Duodenal mucosa (tissue), 2 donors: ENCODE results near the gene GMPS.
A peak's percentile ranks its signal among the peaks of the same experiment; 100 is the strongest.

ENCODE experiments used
- H3K27ac ChIP-seq: one replicate; pipeline ENCODE4 v1.7.0; 2013; ENCODE audit warnings: low read depth, low read length
- H3K27me3 ChIP-seq, 2 donors: one replicate each; pipeline ENCODE4 v1.7.0; 2013; ENCODE audit warnings: low read length in 2 of 2, control low read depth in 1 of 2; ENCODE audit not compliant: insufficient read depth in 2 of 2, control insufficient read depth in 1 of 2
- H3K36me3 ChIP-seq, 2 donors: one replicate each; pipeline ENCODE4 v1.7.0; 2013; ENCODE audit warnings: low read length in 2 of 2, control low read depth in 1 of 2; ENCODE audit not compliant: insufficient read depth in 2 of 2, control insufficient read depth in 1 of 2
- H3K4me1 ChIP-seq, 2 donors: one replicate each; pipeline ENCODE4 v1.7.0; 2013; ENCODE audit warnings: low read length in 2 of 2, control low read depth in 1 of 2; ENCODE audit not compliant: insufficient read depth in 2 of 2, control insufficient read depth in 1 of 2
- H3K4me3 ChIP-seq, 2 donors: one replicate each; pipeline ENCODE4 v1.7.0; 2013; ENCODE audit warnings: low read length in 2 of 2, low read depth in 1 of 2
- H3K9ac ChIP-seq, 2 donors: one replicate each; pipeline ENCODE4 v1.7.0; 2013; ENCODE audit warnings: low read length in 2 of 2, low read depth in 1 of 2
- H3K9me3 ChIP-seq, 2 donors: one replicate each; pipeline ENCODE4 v1.7.0; 2013; ENCODE audit warnings: low read length in 2 of 2, control low read depth in 1 of 2; ENCODE audit not compliant: control insufficient read depth in 1 of 2

The GMPS gene

DNA sequence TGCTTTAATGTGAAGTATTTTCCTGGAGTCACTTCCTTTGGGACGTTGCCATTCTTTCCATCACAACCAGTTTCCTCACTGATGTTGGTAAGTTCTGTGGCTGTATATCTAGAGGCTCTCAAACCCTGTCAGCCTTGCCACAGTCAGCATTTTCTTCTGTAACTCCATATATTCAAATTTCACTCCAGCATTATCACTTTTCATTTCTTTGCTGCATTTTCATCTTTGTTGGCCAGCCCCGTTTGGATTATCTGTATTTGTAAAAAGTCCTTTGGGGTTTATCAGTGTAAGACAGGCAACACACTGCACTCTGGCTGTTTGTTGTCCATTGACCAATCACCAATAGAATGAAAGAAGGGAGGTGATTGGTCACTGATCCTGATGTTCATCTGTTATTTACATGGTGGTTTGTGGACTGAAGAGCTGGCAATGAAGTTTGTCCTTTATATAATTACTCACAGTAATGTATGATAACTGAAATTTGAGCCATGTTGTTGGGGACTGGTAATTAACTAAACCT is 20.3 kb downstream of the GMPS start:
- Histone ChIP-seq H3K9me3 (no peaks in the 10 kb centered on the region), H3K9ac (no peak overlapping the region), H3K27ac (no peak overlapping the region), H3K36me3 (peaks cover 0 to 13% of the 10 kb centered on the region in 2 donors), H3K27me3 (no peaks in the 10 kb centered on the region), H3K4me3 (peak overlapping the region in 1 of 2 donors; percentile 35), H3K4me1 (peaks cover 8 to 15% of the 10 kb centered on the region in 2 donors)

DNA sequence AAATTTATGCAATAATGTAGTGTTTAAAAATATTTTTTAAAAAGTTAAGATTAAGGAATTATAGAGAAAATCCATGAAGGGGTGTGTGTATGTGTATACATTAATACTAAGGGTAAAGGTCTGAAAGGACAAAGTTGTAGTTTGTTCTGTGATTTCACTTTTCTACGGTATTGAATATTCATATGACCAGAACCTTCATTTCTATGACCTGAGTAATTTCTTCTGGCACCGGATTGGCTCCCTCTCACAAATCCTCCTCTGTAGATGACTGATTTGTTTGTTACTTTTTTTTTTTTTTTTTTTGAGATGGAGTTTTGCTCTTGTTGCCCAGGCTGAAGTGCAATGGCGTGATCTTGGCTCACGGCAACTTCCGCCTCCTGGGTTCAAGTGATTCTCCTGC is 20.9 kb downstream of the GMPS start:
- H3K9me3 ChIP-seq = no peaks in the 10 kb centered on the region
- no peak overlapping the region for H3K9ac ChIP-seq
- peaks cover 0 to 13% of the 10 kb centered on the region in 2 donors for H3K36me3 ChIP-seq
- no peak overlapping the region for H3K27ac ChIP-seq
- peaks cover 8 to 15% of the 10 kb centered on the region in 2 donors for H3K4me1 ChIP-seq
- H3K4me3 ChIP-seq = no peak overlapping the region
- H3K27me3 ChIP-seq = no peaks in the 10 kb centered on the region

- Histone ChIP-seq H3K27ac (no peak overlapping the region), H3K27me3 (no peaks in the 10 kb centered on the region), H3K4me3 (no peak overlapping the region), H3K9ac (no peak overlapping the region), H3K36me3 (peaks cover 4 to 40% of the 10 kb centered on the region in 2 donors), H3K9me3 (no peaks in the 10 kb centered on the region), H3K4me1 (peaks cover 6% of the 10 kb centered on the region in 2 donors)
Observed at GRCh38 chr3:155895379-155895900, 25.0 kb downstream of the GMPS start.

GRCh38 chr3:155906900-155907299 is 36.5 kb downstream of the GMPS start:
- Histone ChIP-seq H3K27me3 (no peaks in the 10 kb centered on the region), H3K4me3 (no peak overlapping the region), H3K9me3 (no peaks in the 10 kb centered on the region), H3K36me3 (peaks cover 15 to 22% of the 10 kb centered on the region in 2 donors), H3K9ac (no peak overlapping the region), H3K4me1 (no peaks in the 10 kb centered on the region), H3K27ac (no peak overlapping the region)

DNA sequence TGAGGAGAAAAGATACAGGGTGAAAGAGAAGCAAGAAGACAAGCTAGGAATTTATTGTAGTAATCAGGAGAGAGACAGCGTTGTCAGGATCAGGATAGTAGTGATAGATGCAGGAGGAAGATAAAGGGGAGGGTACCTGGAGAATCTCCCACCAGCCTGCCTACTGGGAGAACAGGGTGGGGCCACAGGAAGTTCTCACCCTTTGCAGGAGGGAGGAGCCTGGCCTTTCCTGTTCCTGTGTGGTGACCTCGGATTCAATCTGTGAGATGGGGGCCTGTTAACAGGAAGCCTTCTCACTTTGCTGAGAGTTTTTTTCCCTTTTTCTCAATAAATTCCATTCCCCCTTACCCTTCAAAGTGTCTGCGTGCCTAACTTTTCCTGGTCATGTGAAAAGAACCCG is 37.6 kb downstream of the GMPS start:
- Histone ChIP-seq H3K4me3 (no peak overlapping the region), H3K27ac (no peak overlapping the region), H3K9me3 (no peaks in the 10 kb centered on the region), H3K36me3 (peaks cover 11 to 25% of the 10 kb centered on the region in 2 donors), H3K9ac (no peak overlapping the region), H3K4me1 (no peaks in the 10 kb centered on the region), H3K27me3 (no peaks in the 10 kb centered on the region)

GRCh38 chr3:155908605-155909004 is 38.2 kb downstream of the GMPS start:
- H3K4me3 ChIP-seq = no peak overlapping the region
- H3K9ac ChIP-seq = no peak overlapping the region
- H3K27ac ChIP-seq = no peak overlapping the region
- no peaks in the 10 kb centered on the region for H3K27me3 ChIP-seq
- H3K4me1 ChIP-seq = no peaks in the 10 kb centered on the region
- H3K9me3 ChIP-seq = no peaks in the 10 kb centered on the region
- H3K36me3 ChIP-seq = peaks cover 11 to 21% of the 10 kb centered on the region in 2 donors

- Histone ChIP-seq H3K36me3 (peaks cover 13 to 35% of the 10 kb centered on the region in 2 donors), H3K27me3 (no peaks in the 10 kb centered on the region), H3K27ac (no peak overlapping the region), H3K4me3 (no peak overlapping the region), H3K9me3 (no peaks in the 10 kb centered on the region), H3K9ac (no peak overlapping the region), H3K4me1 (no peaks in the 10 kb centered on the region)
Observed at GRCh38 chr3:155912090-155912489, 41.6 kb downstream of the GMPS start.

DNA sequence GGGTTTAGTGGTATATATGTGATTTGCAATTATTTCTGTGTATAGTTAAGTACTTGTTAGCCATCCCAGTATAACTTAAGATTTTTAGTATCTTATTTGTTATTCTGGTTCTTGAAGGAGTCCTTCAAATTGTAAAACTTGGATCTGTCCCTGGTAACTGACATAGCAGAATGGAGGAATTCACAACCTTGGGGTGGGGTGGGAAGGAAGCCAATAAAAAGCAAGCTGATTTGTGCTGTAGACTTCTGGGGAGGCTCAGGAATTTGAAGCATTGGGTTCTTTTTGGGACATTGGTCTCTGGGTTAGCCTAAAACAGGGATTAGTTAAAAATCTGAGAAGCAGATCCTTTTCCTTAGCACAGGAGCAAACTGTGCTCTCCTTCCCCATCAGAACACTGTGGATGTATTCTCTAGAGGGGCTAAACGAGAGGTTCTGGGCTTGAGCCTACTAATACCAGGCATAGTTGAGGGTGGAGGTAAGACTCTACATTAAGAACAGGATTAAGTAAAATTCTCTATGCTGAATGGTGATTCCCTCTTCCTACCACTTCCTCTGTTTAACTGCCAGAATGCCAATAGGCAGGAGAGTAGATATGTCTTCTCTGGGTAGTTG is 42.2 kb downstream of the GMPS start:
- Histone ChIP-seq H3K36me3 (peaks cover 13 to 41% of the 10 kb centered on the region in 2 donors), H3K9ac (no peak overlapping the region), H3K4me1 (no peaks in the 10 kb centered on the region), H3K27me3 (no peaks in the 10 kb centered on the region), H3K4me3 (no peak overlapping the region), H3K9me3 (no peaks in the 10 kb centered on the region), H3K27ac (no peak overlapping the region)

DNA sequence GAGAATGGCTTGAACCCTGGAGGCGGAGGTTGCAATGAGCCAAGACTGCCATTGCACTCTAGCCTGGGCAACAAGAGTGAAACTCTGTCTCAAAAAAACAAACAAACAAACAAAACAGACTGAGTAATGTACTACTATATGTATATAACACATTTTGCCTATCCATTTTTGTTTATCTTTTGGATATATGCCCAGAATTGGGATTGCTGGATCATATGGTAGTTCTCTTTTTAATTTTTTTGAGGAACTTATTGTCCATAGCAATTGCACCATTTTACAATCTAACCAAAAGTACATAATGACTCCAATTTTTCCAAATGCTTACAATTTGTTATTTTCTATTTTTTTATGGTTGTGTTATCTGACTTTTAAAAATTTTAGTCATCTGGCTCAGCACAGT is 47.3 kb downstream of the GMPS start:
- no peaks in the 10 kb centered on the region for H3K27me3 ChIP-seq
- H3K4me3 ChIP-seq = no peak overlapping the region
- no peak overlapping the region for H3K9ac ChIP-seq
- H3K36me3 ChIP-seq = peaks cover 8 to 39% of the 10 kb centered on the region in 2 donors
- H3K4me1 ChIP-seq = no peaks in the 10 kb centered on the region
- no peak overlapping the region for H3K27ac ChIP-seq
- no peaks in the 10 kb centered on the region for H3K9me3 ChIP-seq

GRCh38 chr3:155919728-155920127 is 49.3 kb downstream of the GMPS start:
- no peaks in the 10 kb centered on the region for H3K4me1 ChIP-seq
- no peak overlapping the region for H3K4me3 ChIP-seq
- H3K27ac ChIP-seq = no peak overlapping the region
- H3K9ac ChIP-seq = no peak overlapping the region
- no peaks in the 10 kb centered on the region for H3K9me3 ChIP-seq
- no peaks in the 10 kb centered on the region for H3K27me3 ChIP-seq
- peaks cover 8 to 40% of the 10 kb centered on the region in 2 donors for H3K36me3 ChIP-seq
